Activated naive CD4-positive, alpha-beta T cell treated with anti-CD3 and anti-CD28 coated beads for 36 hours (primary cell): Measurements from ENCODE around the gene AUTS2. TPM values are rescaled to one million over a fixed set of nuclear protein-coding genes. Genes with fewer than 3 reads are reported as not detected.

Source experiments
- CTCF ChIA-PET: fragments of 350-600 bp; sonication (Branson Sonifier 250); formaldehyde crosslinking; loops from one replicate; lab custom pipeline; 2021; ENCODE audit warnings: antibody characterized with exemption; lab: Charles Lee
- DNase-seq: peaks from one replicate; pipeline ENCODE4 v3.0.0-alpha.2; 2020
- H3K27ac Mint-ChIP-seq: one replicate; pipeline ENCODE4 v1.8.0; 2021; ENCODE audit warnings: mild to moderate bottlenecking, mixed read lengths
- H3K27me3 Mint-ChIP-seq: one replicate; pipeline ENCODE4 v1.8.0; 2021; ENCODE audit warnings: low read depth, mixed read lengths
- H3K36me3 Mint-ChIP-seq: one replicate; pipeline ENCODE4 v1.8.0; 2021; ENCODE audit warnings: low read depth, mixed read lengths
- H3K4me1 Mint-ChIP-seq: one replicate; pipeline ENCODE4 v1.8.0; 2021; ENCODE audit warnings: low read depth, mixed read lengths
- H3K4me3 Mint-ChIP-seq: one replicate; pipeline ENCODE4 v1.8.0; 2021; ENCODE audit warnings: mild to moderate bottlenecking, moderate library complexity, mixed read lengths
- H3K9me3 Mint-ChIP-seq: one replicate; pipeline ENCODE4 v1.8.0; 2021; ENCODE audit warnings: mixed read lengths
- intact Hi-C: fragments of 100-400 bp; cut with micrococcal nuclease; formaldehyde crosslinking; loops from one replicate; pipeline ENCODE4 v1.15.1; 2023
- total RNA-seq, 2 experiments: library from RNA; stranded (reverse); gene quantifications; one replicate each; pipeline ENCODE4 v1.2.3, GENCODE V29; 2021

AUTS2 gene
- total RNA-seq, 2 experiments from 2014 or later = 0.79 to 1.1 TPM

GRCh38 chr7:69633122-69633831, 35.0 kb downstream of the AUTS2 start:
- H3K9me3 Mint-ChIP-seq = no peaks in the 10 kb centered on the region

GRCh38 chr7:69635555-69636185, 37.4 kb downstream of the AUTS2 start:
- Mint-ChIP-seq H3K9me3 (no peaks in the 10 kb centered on the region), H3K27ac (no peak overlapping the region), H3K27me3 (no peaks in the 10 kb centered on the region), H3K4me1 (no peaks in the 10 kb centered on the region), H3K36me3 (no peaks in the 10 kb centered on the region), H3K4me3 (no peak overlapping the region)
- intact Hi-C loops = no loop called here
- CTCF ChIA-PET = no interaction called here
- no peak for DNase-seq

More at GRCh38 chr7:69633122-69633831, 35.0 kb downstream of the AUTS2 start:
- H3K27ac Mint-ChIP-seq = no peak overlapping the region
- intact Hi-C loops = no loop called here
- H3K27me3 Mint-ChIP-seq = no peaks in the 10 kb centered on the region
- H3K4me1 Mint-ChIP-seq = no peaks in the 10 kb centered on the region
- CTCF ChIA-PET = no interaction called here
- H3K36me3 Mint-ChIP-seq = no peaks in the 10 kb centered on the region
- no peak for DNase-seq
- no peak overlapping the region for H3K4me3 Mint-ChIP-seq

DNA sequence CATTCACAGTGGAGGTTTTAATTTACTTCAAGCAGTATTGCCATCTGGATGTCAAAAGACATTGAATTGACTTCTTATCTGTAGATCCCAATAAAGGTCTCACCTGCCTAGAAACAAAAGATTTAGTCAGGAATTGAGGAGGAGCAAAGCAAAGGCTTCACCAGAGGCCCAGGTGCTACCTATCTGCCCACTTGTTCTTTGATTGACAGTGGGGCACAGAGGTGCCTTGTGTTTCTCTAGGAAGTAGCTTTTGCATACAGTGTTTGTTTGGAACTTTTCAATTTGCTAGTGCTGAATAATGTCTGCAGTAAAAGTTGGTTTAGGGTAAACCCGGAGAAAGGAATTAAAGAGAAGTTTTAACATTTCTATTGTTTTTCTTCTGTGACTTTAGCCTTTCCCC, 40.4 kb downstream of the AUTS2 start:
- Mint-ChIP-seq H3K27me3 (no peaks in the 10 kb centered on the region), H3K27ac (no peak overlapping the region), H3K9me3 (no peaks in the 10 kb centered on the region), H3K36me3 (no peaks in the 10 kb centered on the region), H3K4me3 (no peak overlapping the region), H3K4me1 (no peaks in the 10 kb centered on the region)
- CTCF ChIA-PET = no interaction called here
- no peak for DNase-seq
- intact Hi-C loops = no loop called here

- Mint-ChIP-seq H3K4me3 (no peak overlapping the region), H3K36me3 (no peaks in the 10 kb centered on the region), H3K4me1 (no peaks in the 10 kb centered on the region), H3K9me3 (no peaks in the 10 kb centered on the region), H3K27ac (no peak overlapping the region), H3K27me3 (no peaks in the 10 kb centered on the region)
- no peak for DNase-seq
- CTCF ChIA-PET = no interaction called here
- intact Hi-C loops = no loop called here
Measured at GRCh38 chr7:69640216-69640615, 41.9 kb downstream of the AUTS2 start.

DNA sequence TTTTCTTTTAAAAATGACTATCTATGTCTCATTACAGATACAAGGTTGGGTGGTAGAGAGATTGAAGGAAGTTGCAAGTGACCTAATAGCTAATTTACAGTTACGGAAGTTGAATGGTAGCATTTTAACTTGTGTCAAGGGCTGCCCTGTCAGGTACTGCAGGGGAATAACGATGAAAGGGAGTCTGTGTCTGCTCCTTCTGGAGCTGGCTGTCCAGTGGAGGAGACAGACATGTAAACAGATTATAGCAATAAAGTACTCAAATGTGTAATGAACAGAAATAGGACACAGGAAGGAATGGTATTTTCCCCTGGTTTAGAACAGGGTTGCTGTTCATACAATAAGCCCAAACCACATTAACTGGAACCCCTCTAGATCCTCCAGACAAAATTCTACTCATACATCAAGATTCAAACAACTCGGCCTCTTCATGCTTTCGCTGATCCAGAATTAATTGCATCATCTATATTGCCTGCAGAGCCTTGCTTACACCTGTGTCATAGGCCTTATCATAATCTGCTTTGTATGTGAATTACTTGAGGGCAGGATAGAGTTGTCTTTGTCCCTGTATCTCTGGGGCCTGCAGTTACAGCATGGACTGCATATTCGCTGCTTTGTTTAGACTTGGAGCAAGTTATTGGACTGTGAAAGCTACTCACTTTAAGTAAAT, 42.8 kb downstream of the AUTS2 start:
- intact Hi-C loops = no loop called here
- no peaks in the 10 kb centered on the region for H3K4me1 Mint-ChIP-seq
- H3K9me3 Mint-ChIP-seq = no peaks in the 10 kb centered on the region
- no peak overlapping the region for H3K27ac Mint-ChIP-seq
- no peak for DNase-seq
- CTCF ChIA-PET = no interaction called here
- H3K4me3 Mint-ChIP-seq = no peak overlapping the region
- H3K27me3 Mint-ChIP-seq = no peaks in the 10 kb centered on the region
- no peaks in the 10 kb centered on the region for H3K36me3 Mint-ChIP-seq

DNA sequence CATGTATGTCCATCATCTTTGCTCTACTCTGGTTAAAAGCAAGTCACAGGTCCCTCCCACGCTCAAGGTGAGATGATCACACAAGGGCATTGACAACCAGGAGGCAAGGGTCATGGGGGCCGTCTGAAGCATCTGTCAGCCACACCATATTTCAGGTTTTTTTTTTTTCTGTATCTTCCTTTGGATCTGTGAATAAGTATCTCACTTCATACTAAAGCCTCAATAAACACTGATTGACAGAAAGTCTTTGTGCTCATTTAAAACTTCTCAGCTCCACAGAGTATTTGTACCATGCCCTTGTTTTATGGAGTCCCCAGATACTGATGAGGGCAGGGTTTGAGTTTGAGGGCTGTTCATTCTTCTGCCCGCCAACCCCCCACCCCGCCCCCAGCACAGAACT, 45.0 kb downstream of the AUTS2 start:
- Mint-ChIP-seq H3K4me3 (no peak overlapping the region), H3K9me3 (no peaks in the 10 kb centered on the region), H3K36me3 (no peaks in the 10 kb centered on the region), H3K4me1 (no peaks in the 10 kb centered on the region), H3K27me3 (no peaks in the 10 kb centered on the region), H3K27ac (no peak overlapping the region)
- intact Hi-C loops = no loop called here
- no peak for DNase-seq
- CTCF ChIA-PET = no interaction called here

GRCh38 chr7:69643708-69644445, 45.6 kb downstream of the AUTS2 start:
- intact Hi-C loops = no loop called here
- CTCF ChIA-PET = no interaction called here
- no peak overlapping the region for H3K27ac Mint-ChIP-seq
- no peaks in the 10 kb centered on the region for H3K27me3 Mint-ChIP-seq
- H3K4me1 Mint-ChIP-seq = no peaks in the 10 kb centered on the region
- no peaks in the 10 kb centered on the region for H3K36me3 Mint-ChIP-seq
- H3K4me3 Mint-ChIP-seq = no peak overlapping the region
- H3K9me3 Mint-ChIP-seq = no peaks in the 10 kb centered on the region
- no peak for DNase-seq

GRCh38 chr7:69645683-69646082, 47.4 kb downstream of the AUTS2 start:
- CTCF ChIA-PET = no interaction called here
- H3K27me3 Mint-ChIP-seq = no peaks in the 10 kb centered on the region
- H3K9me3 Mint-ChIP-seq = no peaks in the 10 kb centered on the region
- intact Hi-C loops = no loop called here
- H3K4me3 Mint-ChIP-seq = no peak overlapping the region
- H3K27ac Mint-ChIP-seq = no peak overlapping the region
- H3K36me3 Mint-ChIP-seq = no peaks in the 10 kb centered on the region
- no peak for DNase-seq
- H3K4me1 Mint-ChIP-seq = no peaks in the 10 kb centered on the region

DNA sequence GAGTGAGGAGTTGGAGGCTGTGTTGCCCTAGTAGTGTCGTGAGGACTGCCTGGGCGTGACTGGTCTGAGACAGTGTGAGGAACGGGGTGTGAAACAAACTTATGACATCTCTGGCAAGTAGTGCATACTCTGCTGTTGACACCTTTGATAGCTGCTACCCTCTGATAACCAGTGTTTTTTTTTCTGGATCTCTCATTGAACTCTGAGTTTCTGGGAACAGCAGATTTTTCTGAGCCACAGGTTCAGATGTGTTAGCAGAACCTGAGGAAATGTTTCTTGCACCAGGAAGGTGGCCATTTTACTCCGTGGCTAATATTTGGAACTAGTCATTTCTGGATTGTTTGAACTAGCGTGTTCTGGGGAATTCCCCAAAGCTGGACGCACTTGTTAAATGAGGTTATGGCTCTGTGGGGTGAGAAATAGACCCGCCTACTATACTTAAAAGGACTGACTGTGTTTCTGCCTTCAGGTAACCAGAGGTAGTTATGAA, 52.9 kb downstream of the AUTS2 start:
- no peaks in the 10 kb centered on the region for H3K4me1 Mint-ChIP-seq
- CTCF ChIA-PET = no interaction called here
- no peak for DNase-seq
- no peak overlapping the region for H3K27ac Mint-ChIP-seq
- intact Hi-C loops = no loop called here
- no peaks in the 10 kb centered on the region for H3K9me3 Mint-ChIP-seq
- no peak overlapping the region for H3K4me3 Mint-ChIP-seq
- H3K36me3 Mint-ChIP-seq = no peaks in the 10 kb centered on the region
- no peaks in the 10 kb centered on the region for H3K27me3 Mint-ChIP-seq

DNA sequence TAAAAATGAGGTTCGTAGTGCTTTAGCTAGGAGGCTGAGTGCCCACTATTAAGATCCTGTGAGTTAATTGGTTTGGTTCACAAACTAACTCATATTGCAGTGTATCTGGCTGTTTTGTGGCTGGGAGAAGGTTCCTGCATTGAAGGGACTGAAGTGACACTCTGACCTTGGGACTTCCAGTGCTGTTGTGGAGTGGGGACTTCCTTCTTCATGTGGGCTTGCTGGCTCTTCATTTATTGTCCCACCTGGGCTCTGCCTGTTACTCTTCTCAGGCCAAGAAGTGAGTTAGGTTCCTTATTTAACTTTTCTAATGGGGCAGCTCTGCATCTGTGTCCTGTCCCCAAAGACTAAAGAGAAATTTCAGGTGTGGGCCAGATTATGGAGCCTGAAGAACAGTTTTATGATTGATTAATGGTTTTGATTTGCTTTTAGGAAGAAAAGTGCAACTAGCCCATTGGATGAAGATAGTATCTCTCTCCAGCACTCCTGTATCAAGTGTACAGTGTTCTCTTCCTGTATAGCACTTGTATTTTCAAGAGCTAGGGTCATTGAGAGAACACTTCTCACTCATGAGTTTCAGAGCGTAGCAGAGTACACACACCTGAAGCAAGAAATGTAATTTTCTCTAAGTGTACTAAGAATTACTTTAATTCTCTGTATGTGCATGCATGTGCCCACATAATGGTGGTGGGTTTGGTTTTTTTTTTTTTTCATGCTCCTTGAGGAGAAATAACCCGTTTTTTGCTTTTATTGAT, 54.8 kb downstream of the AUTS2 start:
- no peaks in the 10 kb centered on the region for H3K27me3 Mint-ChIP-seq
- H3K27ac Mint-ChIP-seq = no peak overlapping the region

DNA sequence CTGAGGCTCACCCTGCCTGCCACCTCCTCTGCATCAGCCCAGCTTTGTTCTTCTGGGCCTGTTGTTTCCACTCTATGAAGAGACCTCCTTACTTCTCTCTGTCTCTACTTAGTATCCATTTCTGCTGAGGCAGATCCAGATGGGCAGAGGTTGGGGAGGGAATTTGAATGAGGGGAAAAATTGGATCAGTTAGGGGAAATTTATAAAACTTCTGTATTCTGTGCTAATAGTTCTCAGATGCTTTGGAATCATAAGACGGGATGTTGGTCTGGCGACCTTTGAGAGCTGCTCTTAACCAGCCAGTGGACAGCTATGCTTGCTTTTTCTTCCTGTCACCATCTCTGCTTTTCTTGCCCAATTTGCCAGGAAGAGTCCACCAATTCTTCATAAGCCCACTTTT, 55.5 kb downstream of the AUTS2 start:
- Mint-ChIP-seq H3K27me3 (no peaks in the 10 kb centered on the region), H3K36me3 (no peaks in the 10 kb centered on the region), H3K27ac (no peak overlapping the region), H3K9me3 (no peaks in the 10 kb centered on the region), H3K4me1 (no peaks in the 10 kb centered on the region), H3K4me3 (no peak overlapping the region)
- intact Hi-C loops = no loop called here
- no peak for DNase-seq
- CTCF ChIA-PET = no interaction called here

More for the DNA sequence above, 54.8 kb downstream of the AUTS2 start:
- CTCF ChIA-PET = no interaction called here
- no peak for DNase-seq
- no peaks in the 10 kb centered on the region for H3K4me1 Mint-ChIP-seq
- no peak overlapping the region for H3K4me3 Mint-ChIP-seq
- no peaks in the 10 kb centered on the region for H3K36me3 Mint-ChIP-seq
- no peaks in the 10 kb centered on the region for H3K9me3 Mint-ChIP-seq
- intact Hi-C loops = no loop called here

DNA sequence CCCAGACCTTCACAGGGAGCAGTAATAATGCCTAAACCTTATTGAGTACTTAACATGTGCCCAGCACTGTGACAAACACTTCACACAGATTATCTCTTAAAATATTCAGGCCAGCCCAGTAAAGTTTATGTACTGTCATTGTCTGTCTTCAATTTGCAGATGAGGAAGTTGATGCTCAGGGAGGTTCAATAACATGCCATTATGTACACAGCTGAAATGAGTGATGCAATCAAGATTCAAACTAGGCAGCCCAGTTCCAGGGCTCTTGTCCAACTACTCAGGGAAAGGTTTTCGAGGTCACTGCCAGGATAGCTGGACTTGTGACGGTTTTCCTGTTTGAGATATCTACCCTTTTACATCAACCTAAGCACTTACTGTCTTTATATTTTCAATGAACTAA, 56.1 kb downstream of the AUTS2 start:
- no peak overlapping the region for H3K27ac Mint-ChIP-seq
- intact Hi-C loops = no loop called here
- H3K27me3 Mint-ChIP-seq = no peaks in the 10 kb centered on the region
- DNase-seq = no peak
- no peaks in the 10 kb centered on the region for H3K4me1 Mint-ChIP-seq
- H3K36me3 Mint-ChIP-seq = no peaks in the 10 kb centered on the region
- H3K4me3 Mint-ChIP-seq = no peak overlapping the region
- CTCF ChIA-PET = no interaction called here
- H3K9me3 Mint-ChIP-seq = no peaks in the 10 kb centered on the region
